ENCODE measurements around the gene PNLDC1.
"Not testable (repeated sequence)": the region's sequence is repeated elsewhere in the genome, so short reads cannot be mapped to it uniquely, and the experiment has no call there.

PNLDC1 gene

GRCh38 chr6:159821726-159822125 lies 21.6 kb downstream of the PNLDC1 start:
- no peak for DNase-seq

DNA sequence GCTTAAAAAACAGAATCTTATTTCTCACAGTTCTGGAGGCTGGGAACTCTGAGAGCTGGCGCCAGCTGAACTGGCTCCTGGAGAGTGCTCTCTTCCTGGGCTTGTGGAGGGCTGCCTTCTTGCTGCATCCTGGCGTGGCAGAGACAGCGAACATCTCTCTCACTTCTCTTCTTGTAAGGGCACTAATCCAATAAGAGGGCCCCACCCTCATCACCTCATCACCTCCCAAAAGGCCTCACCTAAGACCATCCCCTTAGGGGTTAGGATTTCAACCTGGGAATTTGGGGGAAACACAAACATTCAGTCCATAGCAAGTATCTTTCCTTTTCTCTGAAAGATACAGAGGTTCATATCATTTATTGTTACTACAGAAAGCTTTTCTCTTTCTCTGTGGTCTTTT lies 23.9 kb downstream of the PNLDC1 start:
- DNase-seq, result no peak

GRCh38 chr6:159824690-159825089 lies 24.6 kb downstream of the PNLDC1 start:
- DNase-seq, result not testable (repeated sequence)

DNA sequence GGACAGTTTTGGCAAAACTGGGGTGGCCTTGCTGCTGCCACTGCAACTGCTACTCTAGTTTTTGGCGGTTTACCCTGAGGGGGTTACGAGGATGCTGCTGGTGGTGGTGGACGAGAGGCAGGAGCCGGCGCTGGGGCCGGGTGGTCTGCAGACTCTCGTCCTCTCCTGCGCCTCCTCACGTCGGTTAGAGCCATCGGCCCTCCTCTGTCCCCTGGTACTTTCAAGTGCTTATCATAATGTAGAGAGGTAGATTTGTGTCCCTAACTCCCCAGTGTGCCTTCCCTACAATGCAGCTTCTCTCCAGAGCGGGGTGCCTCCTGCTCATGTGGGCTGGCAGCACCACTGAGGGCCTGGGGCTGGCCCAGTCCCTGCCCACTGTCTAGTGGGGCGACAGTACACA lies 25.9 kb downstream of the PNLDC1 start:
- DNase-seq, result no peak

DNA sequence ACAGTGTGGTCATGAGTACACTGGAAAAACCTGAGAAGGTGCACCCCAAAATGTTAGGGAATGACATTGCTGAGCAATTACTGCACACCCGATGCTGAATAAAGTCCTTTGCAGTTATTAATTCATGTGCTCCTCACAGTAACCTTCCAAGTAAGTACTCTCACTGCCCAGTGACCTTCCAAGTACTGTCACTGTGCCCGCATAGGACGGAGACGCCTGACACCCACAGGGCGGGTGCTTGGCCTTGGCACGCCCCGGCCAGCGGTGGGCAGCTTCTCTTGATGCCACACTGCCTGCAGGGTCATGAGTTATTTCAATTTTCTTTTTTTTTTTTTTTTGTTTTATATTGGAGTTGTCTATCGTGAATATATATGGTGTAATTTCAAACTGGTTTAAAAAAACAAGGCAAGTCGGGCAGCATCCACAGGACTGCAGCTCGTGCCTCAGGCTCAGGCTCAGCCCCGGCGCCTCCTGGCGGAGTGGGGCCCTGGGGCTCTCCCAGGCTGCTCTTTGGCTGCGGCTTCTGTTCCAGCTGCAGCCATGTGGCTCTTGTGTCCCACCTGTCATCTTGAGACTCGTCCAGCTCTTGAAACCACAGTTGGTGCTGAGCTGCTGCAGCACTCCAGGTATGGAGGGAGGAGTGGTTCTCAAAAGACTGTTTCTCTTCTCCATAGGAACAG lies 27.0 kb downstream of the PNLDC1 start:
- DNase-seq, result no peak

GRCh38 chr6:159828074-159828473 lies 28.0 kb downstream of the PNLDC1 start:
- DNase-seq, result no peak

DNA sequence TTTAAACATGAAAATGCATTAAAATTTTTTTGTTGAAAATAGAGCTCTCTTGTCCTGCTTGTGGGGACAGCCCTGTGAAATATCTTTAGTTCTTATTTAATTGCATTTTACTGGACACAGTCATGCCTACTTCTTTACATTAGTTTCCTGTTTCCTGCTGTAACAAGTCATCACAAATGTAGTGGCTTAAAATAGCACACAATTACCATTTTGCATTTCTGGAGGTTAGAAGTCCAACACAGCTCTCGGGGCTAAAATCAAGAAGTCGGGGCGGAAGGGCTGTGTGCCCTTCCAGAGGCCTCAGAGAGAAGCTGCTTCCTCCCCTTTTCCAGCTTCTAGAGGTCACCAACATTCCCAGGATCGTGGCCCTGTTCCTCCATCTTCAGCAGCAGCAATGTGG lies 29.4 kb downstream of the PNLDC1 start:
- DNase-seq, result no peak

GRCh38 chr6:159830501-159831372 lies 30.7 kb downstream of the PNLDC1 start:
- no peak for DNase-seq

DNA sequence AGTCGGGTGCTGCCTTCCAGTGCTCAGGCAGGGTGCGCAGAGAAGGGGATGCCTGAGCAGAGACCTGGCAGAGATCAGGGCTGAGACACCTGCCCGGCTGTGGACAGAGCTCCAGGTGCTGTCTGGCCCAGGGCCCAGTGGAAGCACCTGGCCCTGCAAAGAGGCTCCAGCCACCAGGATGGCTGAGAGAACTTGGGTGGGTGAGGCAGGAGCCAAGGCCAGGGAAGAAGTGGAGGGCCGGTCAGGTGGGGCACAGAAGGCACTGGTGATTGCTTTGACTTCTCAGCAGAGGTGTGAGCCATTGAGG lies 31.2 kb downstream of the PNLDC1 start:
- DNase-seq, result no peak

- no peak for DNase-seq
Observed at GRCh38 chr6:159832946-159833345, 32.9 kb downstream of the PNLDC1 start.

DNA sequence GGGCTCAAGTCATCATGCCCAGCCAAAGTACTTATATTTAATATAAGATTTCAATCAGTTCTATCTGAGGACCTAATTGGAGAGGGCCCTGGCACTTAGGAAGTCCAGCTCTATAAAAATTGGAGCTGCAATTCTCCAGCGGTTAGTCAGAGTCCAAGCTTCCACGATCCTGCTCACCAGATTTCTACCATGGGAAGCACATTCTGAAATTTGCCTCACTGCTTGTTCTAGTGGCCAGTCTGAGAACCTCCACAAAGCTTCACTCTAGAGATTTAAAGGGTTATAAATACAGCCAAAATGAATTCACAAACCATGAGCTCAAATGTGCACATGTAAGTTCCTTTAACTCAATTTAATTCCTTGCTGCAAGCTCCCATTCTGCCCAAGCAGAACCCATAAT lies 33.5 kb downstream of the PNLDC1 start:
- DNase-seq, result no peak

DNA sequence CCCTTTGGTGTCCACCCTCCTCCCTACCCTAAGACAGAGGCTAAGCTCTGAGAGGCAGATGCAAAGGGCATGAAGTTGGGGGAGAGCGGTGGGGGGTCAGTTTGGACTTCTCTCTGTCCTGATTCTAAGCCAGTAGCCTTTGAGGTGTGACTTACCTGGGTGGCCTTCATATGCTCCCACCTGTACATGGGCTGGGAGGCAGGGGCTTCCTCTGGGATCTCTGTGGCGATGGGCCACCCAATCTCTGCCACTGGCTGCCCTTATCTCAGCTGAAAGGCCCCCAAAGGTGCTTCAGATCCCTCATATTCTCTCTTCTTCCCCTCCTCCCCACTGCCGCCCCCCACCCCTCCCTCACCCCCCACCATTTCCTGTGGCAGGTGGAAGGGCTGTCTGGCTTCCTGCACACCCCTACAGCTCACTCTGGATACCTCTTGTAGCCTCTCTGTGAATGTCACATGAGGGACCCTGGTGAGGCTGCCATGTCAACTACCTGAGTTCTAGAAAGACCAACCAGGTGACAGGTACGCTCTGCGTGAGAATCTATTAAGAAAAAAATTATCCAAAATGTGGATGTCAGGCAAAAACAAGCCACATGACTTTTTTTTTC lies 34.0 kb downstream of the PNLDC1 start:
- DNase-seq, result no peak

- no peak for DNase-seq
Observed at GRCh38 chr6:159836718-159837490, 36.8 kb downstream of the PNLDC1 start.

DNA sequence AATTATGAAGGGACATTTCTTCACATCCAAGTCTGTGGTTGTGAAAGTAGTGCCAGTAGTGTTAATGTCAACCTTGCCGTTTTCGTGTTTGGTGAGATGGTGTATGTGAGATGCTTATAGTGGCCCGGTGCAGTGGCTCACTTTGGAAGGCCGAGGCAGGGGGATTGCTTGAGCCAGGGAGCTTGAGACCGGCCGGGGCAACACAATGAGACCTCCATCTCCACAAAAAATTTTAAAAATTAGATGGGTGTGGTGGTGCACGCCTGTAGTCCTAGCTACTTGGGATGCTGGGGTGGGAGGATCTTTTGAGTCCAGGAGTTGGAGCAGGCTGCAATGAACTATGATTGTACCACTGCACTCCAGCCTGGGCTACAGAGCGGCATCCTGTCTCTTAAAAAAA lies 37.4 kb downstream of the PNLDC1 start:
- no peak for DNase-seq

GRCh38 chr6:159838020-159838744 lies 38.1 kb downstream of the PNLDC1 start:
- DNase-seq, result no peak

GRCh38 chr6:159842035-159842434 lies 42.0 kb downstream of the PNLDC1 start:
- DNase-seq, result no peak

GRCh38 chr6:159844737-159845645 lies 44.9 kb downstream of the PNLDC1 start:
- DNase-seq, result no peak

DNA sequence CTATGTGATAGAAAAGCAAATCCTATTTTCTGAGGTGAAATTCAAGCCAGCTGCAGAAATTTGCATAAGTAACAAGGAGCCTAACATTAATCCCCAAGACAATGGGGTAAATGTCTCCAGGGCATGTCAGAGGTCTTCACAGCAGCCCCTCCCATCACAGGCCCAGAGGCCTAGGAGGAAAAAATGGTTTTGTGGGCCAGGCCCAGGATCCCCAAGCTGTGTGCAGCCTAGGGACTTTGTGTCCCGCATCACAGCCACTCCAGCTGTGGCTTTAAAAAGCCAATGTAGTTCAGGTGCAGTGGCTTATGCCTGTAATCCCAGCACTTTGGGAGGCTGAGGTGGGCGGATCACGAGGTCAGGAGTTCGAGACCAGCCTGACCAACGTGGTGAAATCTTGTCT lies 48.5 kb downstream of the PNLDC1 start:
- not testable (repeated sequence) for DNase-seq

DNA sequence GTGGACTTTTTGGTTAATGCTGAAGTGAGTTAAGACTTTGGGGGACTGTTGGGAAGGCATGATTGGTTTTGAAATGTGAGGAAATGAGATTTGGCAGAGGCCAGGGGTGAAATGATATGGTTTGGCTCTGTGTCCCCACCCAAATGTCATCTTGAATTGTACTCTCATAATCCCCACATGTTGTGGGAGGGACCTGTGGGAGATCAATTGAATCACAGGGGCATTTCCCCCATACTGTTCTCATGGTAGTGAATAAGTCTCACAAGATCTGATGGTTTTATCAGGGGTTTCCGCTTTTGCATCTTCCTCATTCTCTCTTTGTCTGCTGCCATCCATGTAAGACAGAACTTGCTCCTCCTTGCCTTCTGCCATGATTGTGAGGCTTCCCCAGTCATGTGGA lies 49.8 kb downstream of the PNLDC1 start:
- not testable (repeated sequence) for DNase-seq

DNA sequence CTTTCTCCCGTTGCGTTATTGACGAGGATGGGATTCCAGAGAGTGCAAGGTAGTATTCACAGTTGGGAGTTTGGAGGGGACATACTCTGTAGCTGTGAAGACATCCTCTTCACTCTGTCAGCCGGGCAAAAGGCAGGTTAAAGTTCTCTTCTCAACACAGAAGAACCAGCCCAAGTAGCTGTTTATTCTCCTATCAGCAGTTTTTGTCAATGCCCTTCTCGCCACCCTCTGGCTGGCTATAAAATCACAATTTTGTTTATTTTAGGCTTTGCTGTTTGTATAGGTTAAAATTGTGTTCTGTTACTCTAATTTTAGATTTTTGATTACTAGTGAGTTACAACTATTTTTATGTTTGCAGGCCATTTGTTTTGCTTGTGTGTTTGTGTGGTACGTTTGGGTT lies 52.8 kb downstream of the PNLDC1 start:
- no peak for DNase-seq

GRCh38 chr6:159853754-159854153 lies 53.7 kb downstream of the PNLDC1 start:
- no peak for DNase-seq

DNA sequence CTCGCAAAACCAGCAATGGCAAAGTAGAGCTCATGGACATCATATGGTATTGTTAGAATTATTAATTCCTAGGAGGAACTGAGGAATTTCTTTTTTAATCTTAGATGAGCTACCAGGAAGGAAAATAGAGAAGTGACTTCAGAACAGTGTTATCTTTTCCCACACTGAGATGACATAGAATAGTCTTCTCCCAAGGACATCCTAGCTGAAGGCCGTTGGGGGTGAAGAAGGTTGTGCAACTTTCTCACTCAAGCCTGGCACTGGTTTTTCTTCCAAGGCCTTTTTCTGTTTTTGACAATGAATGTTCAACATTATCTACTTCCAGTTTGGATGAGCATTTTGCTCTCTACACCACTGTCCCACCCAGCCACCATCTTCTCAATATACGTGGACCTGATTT lies 54.9 kb downstream of the PNLDC1 start:
- no peak for DNase-seq
